K562 (cell line): Measurements from ENCODE around the gene MMGT1. TPM values are rescaled to one million over a fixed set of nuclear protein-coding genes. Genes with fewer than 3 reads are reported as not detected.

Experiments
- ATF1 ChIP-seq, 2 experiments: fragments of 450-650 bp in 1 of 2; IDR thresholded peaks; 2 replicates each; pipeline ENCODE4 v1.6.1; 2016; ENCODE audit warnings: missing compliant biosample characterization in 1 of 2, missing genetic modification characterization in 1 of 2
- BCL6 ChIP-seq: fragments of 250-450 bp; sonication (Bioruptor Pico); IDR thresholded peaks from 2 replicates; pipeline ENCODE4 v1.4.0; 2020
- C11orf30 ChIP-seq: fragments of 450-650 bp; IDR thresholded peaks from 2 replicates; pipeline ENCODE4 v1.6.1; 2016; ENCODE audit warnings: low read depth, mild to moderate bottlenecking
- CC2D1A ChIP-seq: fragments of 450-650 bp; IDR thresholded peaks from 2 replicates; pipeline ENCODE4 v1.6.1; 2017; ENCODE audit warnings: mild to moderate bottlenecking
- E2F8 ChIP-seq: fragments of 450-650 bp; IDR thresholded peaks from 2 replicates; pipeline ENCODE4 v1.7.1; 2018; ENCODE audit warnings: mild to moderate bottlenecking, low read depth; ENCODE audit not compliant: partially characterized antibody
- ELF1 ChIP-seq: fragments of 200-800 bp; sonication (Bioruptor generic); IDR thresholded peaks from 2 replicates; pipeline ENCODE4 v1.6.1; 2016; ENCODE audit warnings: missing genetic modification characterization, missing compliant biosample characterization
- GABPA ChIP-seq: fragments of 200-800 bp; sonication (Bioruptor generic); conservative IDR thresholded peaks from 2 replicates; pipeline ENCODE4 v1.6.1; 2016; ENCODE audit warnings: low read depth, missing genetic modification characterization, missing compliant biosample characterization
- GABPB1 ChIP-seq: sonication (generic); formaldehyde crosslinking; IDR thresholded peaks from 2 replicates; pipeline ENCODE4 v1.8.0; 2022; ENCODE audit warnings: mild to moderate bottlenecking, missing genetic modification reagents
- KHSRP ChIP-seq: fragments of 450-650 bp; IDR thresholded peaks from 2 replicates; pipeline ENCODE4 v1.6.1; 2017
- MAFG ChIP-seq: fragments of 450-650 bp; conservative IDR thresholded peaks from 2 replicates; pipeline ENCODE4 v1.6.1; 2016; ENCODE audit warnings: missing genetic modification characterization, missing compliant biosample characterization
- RAD21 ChIP-seq, 2 experiments: fragments of 250-450 bp in 1 of 2; fragments of 450-650 bp in 1 of 2; sonication (Bioruptor Pico) in 1 of 2; formaldehyde crosslinking in 1 of 2; IDR thresholded peaks in 1 of 2; conservative IDR thresholded peaks in 1 of 2; 2 replicates each; pipeline versions ENCODE4 v1.4.0 to v1.8.0; 2020 to 2022; ENCODE audit warnings: mild to moderate bottlenecking in 2 of 2, moderate library complexity in 1 of 2
- RBM39 ChIP-seq: fragments of 200-400 bp; formaldehyde crosslinking; optimal IDR thresholded peaks from 2 replicates; pipeline ENCODE3; 2018; ENCODE audit warnings: low read depth, low read length
- SPI1 ChIP-seq: IDR thresholded peaks from 2 replicates; pipeline ENCODE4 v1.6.1; 2011; ENCODE audit warnings: low read depth, low read length, control low read depth, borderline replicate concordance
- SUPT5H ChIP-seq: fragments of 450-650 bp; IDR thresholded peaks from 2 replicates; pipeline ENCODE4 v1.6.1; 2016
- TARDBP ChIP-seq: fragments of 450-650 bp; IDR thresholded peaks from 2 replicates; pipeline ENCODE4 v1.6.1; 2016
- XRCC5 ChIP-seq: fragments of 200-400 bp; formaldehyde crosslinking; IDR thresholded peaks from 2 replicates; pipeline ENCODE4 v1.6.1; 2017; ENCODE audit warnings: low read depth, mild to moderate bottlenecking, low read length
- YY1 ChIP-seq, 3 experiments: IDR thresholded peaks; 2 replicates each; pipeline ENCODE4 v1.6.1; 2011; ENCODE audit warnings: low read length in 2 of 3, mild to moderate bottlenecking in 2 of 3, moderate library complexity in 2 of 3, borderline replicate concordance in 1 of 3, control low read depth in 1 of 3, low read depth in 1 of 3; ENCODE audit not compliant: insufficient read depth in 3 of 3, insufficient replicate concordance in 2 of 3, control insufficient read depth in 1 of 3, insufficient read length in 1 of 3; ENCODE audit errors: extremely low read depth in 1 of 3
- ZBTB11 ChIP-seq, 3 experiments: fragments of 200-800 bp in 1 of 3; fragments of 250-450 bp in 1 of 3; fragments of 450-650 bp in 1 of 3; sonication (Bioruptor Pico) in 1 of 3; sonication (Bioruptor generic) in 1 of 3; formaldehyde crosslinking in 1 of 3; IDR thresholded peaks; 2 replicates each; pipeline versions ENCODE4 v1.6.1 to v1.8.0; 2016 to 2022; ENCODE audit warnings: mild to moderate bottlenecking in 2 of 3, missing genetic modification characterization in 2 of 3, missing compliant biosample characterization in 1 of 3, moderate library complexity in 1 of 3
- ZNF764 ChIP-seq: fragments of 250-450 bp; sonication (Bioruptor Pico); IDR thresholded peaks from 2 replicates; pipeline ENCODE4 v1.4.0; 2020; ENCODE audit warnings: low read depth, mild to moderate bottlenecking, moderate library complexity
- polyA plus RNA-seq, 8 experiments: library from polyadenylated mRNA; depleted of rRNA in 4 of 8; stranded (reverse) in 5 of 8; unstranded in 3 of 8; fragments of >200 nt; fragmentation: Nextera tagmentation in 2 of 8; fragmentation: Illumina TruSeq in 1 of 8; extraction: Ambion mirVana in 2 of 8; extraction: Trizol in 1 of 8; gene quantifications; 2 replicates each; pipeline versions ENCODE4 v1.2.1 to v1.2.3, GENCODE V29; 2011 to 2014; ENCODE audit warnings: inconsistent platforms in 1 of 8, missing spikeins in 1 of 8
- total RNA-seq, 7 experiments: library from RNA; depleted of rRNA in 6 of 7; stranded (reverse); fragments of >200 nt in 6 of 7; fragmentation: Illumina TruSeq in 2 of 7; extraction: Trizol in 2 of 7; gene quantifications; 2 replicates each; pipeline versions ENCODE4 v1.2.1 to v1.2.3, GENCODE V29; 2011 to 2021; ENCODE audit warnings: low replicate concordance in 1 of 7

Gene MMGT1
- total and polyA plus RNA-seq, 9 of the 15 experiments (the other 6 are each of a cell fraction or from before 2014, with no cell fraction given), result 11.3 to 25.4 (median 22.5) TPM

- TF ChIP-seq TARDBP (0 out of 2 replicates have a peak, but pooled peaks have one; percentile 49), ATF1 (CRISPR knock-in tag; IDR thresholded peaks at IDR 0.05) (peak; percentile 70), ATF1 (tag; IDR thresholded peaks at IDR 0.05) (peak; percentile 98), YY1 (IDR thresholded peaks at IDR 0.05; ENCODE audit: borderline replicate concordance in 1 of 3, control insufficient read depth in 1 of 3, extremely low read depth in 1 of 3, insufficient read depth in 3 of 3, insufficient read length in 1 of 3, insufficient replicate concordance in 2 of 3, low read depth in 1 of 3, low read length in 2 of 3) (peak in 1 of 3 experiments; percentile 34), MAFG (tag) (no peak), KHSRP (peak; percentile 84), GABPA (tag) (peak; percentile 72), ZBTB11 (CRISPR knock-in tag; IDR thresholded peaks at IDR 0.05) (peak in 1 of 3 experiments; percentile 91; a peak in 2 of 6 replicates), RBM39 (no peak), GABPB1 (CRISPR knock-in tag) (peak; percentile 47; the same call in 1 of the 2 replicates), CC2D1A (no peak), C11orf30 (peak; percentile 95), RAD21 (CRISPR knock-in tag; conservative IDR thresholded peaks at IDR 0.05 in 1 of 2, IDR thresholded peaks at IDR 0.05 in 1 of 2) (no peak), BCL6 (CRISPR knock-in tag) (no peak), ZNF764 (no peak), SPI1 (no peak), XRCC5 (0 out of 2 replicates have a peak, but pooled peaks have one; percentile 63), SUPT5H (peak; percentile 84), ELF1 (tag) (peak; percentile 51; the same call in 1 of the 2 replicates), E2F8 (peak; percentile 52)
Observed at GRCh38 chrX:135973548-135974278, at the start of gene MMGT1 (continued).
